Right lung (tissue), 5 donors: Measurements from ENCODE around the gene SLX4IP. TPM values are rescaled to one million over a fixed set of nuclear protein-coding genes. Genes with fewer than 3 reads are reported as not detected.

ENCODE experiments used
- DNase-seq, 2 donors: peaks; one replicate each; pipeline ENCODE4 v3.0.0-alpha.2; 2013
- polyA plus RNA-seq, 5 donors: library from polyadenylated mRNA; unstranded; fragments of 120-200 nt; gene quantifications; one replicate each; pipeline versions ENCODE4 v1.2.1 to v1.2.3, GENCODE V29; 2013; ENCODE audit warnings: inconsistent platforms in 1 of 5, low replicate concordance in 1 of 5; ENCODE audit not compliant: insufficient read length in 5 of 5, insufficient read depth in 1 of 5

The SLX4IP gene
- polyA plus RNA-seq, 5 donors = 8.2 to 10.6 (median 9.7) TPM

- DNase-seq = no peak
Measured at GRCh38 chr20:10490706-10491105, 55.6 kb downstream of the SLX4IP start.

DNA sequence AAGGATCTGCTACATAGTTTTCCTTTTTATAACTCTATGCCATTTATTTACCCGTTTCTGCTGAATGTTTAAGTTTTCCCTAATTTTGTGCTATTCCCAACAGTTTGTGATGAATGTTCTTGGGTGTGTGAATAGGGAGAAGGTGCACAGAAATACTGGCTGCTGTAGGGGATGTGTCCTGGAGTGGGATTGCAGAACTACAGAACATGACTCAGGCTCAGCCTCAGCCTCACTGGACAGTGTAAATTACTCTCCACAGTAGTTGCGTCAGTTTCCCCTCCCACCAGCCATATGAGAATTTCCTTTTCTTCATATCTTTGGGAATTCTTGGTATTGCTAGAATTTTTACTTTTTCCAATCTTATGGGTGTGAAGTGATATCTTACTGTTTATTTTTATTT, 57.0 kb downstream of the SLX4IP start:
- DNase-seq = no peak

DNA sequence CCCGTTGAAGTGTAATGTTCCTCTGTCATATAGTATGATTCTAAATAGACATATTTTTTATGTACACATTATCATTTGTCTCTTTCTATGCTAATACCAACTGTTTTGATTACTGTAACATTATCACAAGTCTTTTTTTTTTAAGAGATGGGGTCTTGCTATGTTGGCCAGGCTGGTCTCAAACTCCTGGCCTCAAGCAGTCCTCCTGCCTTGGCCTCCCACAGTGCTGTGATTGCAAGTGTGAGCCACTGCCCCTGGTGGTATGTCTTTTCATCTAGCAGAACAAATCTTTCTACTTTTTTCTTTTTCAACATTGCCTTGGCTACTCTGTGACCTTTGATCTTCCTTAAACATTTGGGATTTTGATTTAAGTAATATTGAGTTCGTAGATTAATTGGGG, 57.7 kb downstream of the SLX4IP start:
- no peak for DNase-seq

DNA sequence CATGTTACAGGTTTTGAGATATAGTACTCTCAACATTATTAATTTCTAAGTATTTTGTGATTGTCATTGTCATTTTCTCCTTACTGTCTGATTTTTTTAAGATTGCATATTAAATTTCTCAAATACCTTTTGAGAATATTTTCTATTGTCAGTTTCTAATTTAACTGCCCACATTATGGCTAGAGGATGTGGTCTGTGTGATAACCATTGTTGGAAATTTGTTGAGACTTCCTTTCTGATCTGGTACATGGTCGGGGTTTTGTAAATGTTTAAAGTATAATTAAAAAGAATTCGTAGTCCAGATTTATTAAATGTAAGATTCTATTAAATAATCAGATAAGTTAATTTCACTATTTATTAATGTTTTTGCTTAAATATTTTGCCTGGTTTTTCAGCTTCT, 60.1 kb downstream of the SLX4IP start:
- DNase-seq = no peak

DNA sequence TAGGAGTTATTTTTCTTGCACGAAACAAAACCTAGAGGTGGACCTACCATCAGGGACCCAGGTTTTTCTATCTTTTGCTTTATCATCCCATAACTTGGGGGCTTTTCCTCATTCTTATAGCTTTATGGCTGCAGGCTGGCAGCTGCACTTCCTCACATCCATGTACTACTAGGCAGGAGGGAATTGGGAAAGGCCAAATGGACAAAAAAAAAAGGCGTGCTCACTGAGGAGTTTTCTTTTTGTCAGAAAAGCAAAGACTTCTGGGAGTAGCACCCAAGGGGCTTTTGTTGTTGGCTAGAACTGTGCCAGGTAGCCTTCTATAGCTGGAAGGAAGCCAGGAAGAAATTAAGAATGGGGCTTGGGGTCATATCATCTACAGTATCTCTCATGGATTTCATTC, 61.4 kb downstream of the SLX4IP start:
- DNase-seq = no peak

GRCh38 chr20:10497283-10497682, 62.2 kb downstream of the SLX4IP start:
- no peak for DNase-seq

DNA sequence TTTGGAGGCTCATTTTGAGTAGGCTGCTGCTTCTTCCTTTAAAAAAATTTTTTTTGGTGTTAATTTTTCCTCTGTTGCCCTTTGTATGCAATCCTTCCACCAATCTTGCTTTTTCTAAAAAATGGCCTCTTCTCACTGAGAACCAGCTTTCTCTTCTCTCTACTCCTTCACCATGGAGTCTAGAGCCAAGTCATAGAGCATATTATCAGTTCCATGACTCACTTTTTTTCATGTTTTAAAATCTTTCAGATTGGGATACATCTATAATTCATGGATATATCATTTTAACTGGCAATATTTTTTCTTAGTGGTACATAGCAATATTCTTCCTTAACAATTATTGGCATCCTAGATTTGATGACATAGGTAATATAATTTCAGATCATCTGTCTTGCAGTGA, 62.7 kb downstream of the SLX4IP start:
- DNase-seq = no peak

- no peak for DNase-seq
Measured at GRCh38 chr20:10498200-10498599, 63.1 kb downstream of the SLX4IP start.

- no peak for DNase-seq
Measured at GRCh38 chr20:10501402-10501801, 66.3 kb downstream of the SLX4IP start.

- DNase-seq = no peak
Measured at GRCh38 chr20:10502098-10502526, 67.0 kb downstream of the SLX4IP start.

GRCh38 chr20:10504608-10504993, 69.5 kb downstream of the SLX4IP start:
- DNase-seq = no peak

DNA sequence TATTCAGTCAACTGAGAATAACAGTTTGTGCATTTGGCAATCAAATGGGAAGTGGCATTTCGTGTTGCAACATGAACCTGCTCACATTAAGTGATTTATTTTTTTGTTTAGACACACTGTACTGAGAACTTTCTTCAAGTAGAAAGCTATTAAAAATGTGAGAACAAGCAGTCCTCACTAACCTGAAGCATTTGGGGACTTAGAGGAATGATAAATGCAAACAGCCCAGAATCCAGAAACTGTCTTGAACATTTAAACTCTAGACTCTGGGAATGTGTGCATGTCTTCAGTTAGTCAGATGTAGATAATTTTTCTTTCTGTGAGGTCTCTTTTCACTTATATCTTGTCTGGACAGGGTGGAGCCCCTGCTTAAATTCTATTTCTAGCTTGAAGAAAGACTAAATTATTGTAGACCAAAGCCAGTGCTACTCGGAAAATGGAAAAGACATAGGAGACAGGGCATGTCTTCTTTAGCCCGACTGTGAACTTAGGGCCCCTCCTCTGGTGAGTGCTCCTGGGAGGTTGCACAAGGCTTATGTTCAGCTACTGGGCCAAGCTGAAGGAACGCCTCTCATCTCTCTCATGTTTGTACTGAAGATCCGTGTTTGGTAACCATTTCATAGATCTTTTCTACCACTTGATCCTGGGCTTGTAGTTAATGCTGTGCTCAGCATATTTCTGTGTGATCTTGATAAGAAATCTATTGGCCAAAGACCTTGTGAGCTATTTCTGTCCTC, 70.1 kb downstream of the SLX4IP start:
- no peak for DNase-seq

DNA sequence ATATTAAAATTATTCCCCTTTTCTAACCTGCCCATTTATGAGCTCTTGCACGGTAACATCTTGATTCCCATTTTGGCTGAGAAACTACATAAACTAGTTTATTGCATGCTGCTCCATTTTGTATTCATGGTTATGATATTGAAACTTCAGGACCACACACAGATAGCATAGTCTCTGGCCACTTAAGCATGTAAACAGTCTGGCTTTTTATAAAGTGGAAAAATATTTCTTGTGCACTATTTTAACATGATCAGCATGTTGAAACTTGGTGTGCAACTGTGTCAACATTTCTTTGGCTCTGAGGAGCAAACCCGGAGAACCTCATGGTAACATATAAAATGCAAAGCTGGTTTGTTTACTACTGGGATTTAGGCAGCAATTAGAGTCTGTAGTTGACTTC, 70.7 kb downstream of the SLX4IP start:
- DNase-seq = peak; percentile 52 to 65

- no peak for DNase-seq
Measured at GRCh38 chr20:10507052-10507451, 71.9 kb downstream of the SLX4IP start.

DNA sequence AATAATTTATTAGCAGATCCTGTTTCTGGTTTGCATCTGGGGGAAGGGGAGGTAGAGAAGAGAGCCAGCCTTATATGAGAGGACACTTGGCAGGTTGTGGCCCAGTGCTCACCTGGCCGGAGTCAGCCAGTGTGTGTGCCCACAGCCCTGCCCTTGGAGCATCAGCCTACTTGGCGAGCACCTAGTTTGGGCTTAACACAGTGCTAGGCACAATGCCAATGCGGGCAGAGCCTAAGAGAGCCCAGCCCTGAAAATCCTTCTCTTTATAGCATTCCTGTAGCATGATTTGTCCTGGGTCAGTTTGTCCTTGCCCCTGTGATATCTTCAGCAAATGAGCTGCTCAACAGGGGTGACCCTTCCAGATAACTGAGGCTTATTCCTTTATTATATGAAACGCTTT, 73.0 kb downstream of the SLX4IP start:
- DNase-seq = no peak

DNA sequence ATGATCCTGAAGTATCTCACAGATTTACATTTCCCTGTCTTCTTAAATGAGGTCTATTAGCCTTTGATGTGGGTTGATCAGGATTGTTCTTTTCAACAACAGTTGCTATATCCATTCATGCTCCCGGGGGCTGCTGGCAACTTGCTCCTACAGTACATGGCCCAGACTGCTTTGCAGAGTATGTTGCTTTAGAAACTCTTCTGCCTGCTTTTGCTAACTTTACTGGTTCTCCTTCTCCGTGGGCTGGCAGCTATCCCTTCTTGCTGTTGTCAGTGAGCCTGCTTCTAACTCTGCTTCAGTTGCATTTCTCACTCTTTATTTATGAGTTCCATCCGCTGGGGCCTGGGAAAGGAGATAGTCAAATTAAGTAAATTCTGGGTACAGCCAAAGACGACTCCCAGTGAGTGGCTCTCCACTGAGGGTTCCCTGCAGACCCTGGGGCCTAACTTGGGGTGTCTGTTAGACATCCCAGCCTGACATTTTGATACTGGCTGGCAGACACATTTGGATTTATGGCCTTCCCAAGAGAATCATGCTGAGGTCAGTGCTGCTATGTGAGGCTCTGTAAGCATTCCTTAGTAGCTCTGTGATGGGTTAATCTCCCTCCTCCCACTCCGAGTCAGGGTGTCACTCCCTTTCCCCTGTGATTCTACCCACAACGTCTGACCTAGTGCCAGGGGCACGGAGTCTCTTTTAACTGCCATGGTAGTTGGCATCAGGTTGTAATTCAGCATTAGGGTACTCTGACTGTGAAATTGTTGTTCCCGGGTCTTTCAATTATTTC, 73.6 kb downstream of the SLX4IP start:
- DNase-seq = peak; percentile 42 to 50

GRCh38 chr20:10509376-10509775, 74.3 kb downstream of the SLX4IP start:
- no peak for DNase-seq

DNA sequence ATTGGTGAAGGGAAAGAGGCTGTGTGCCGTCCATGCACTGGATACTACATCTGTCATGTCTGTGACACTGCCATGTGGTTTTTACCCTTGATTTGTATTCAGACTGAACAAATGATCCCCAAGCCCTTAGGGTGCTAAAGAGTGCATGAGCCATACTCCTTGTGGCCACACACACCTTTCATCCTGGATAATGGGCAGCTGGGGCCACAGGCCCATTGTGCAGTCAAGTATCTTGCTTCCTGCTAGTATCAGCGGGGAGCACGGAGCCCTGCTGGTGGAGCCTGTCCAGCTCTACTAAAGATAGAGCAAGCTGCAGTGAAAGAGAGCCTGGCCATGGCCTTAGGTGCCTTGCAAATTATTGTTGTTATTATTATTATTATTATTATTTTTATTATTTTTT, 75.1 kb downstream of the SLX4IP start:
- DNase-seq = no peak

DNA sequence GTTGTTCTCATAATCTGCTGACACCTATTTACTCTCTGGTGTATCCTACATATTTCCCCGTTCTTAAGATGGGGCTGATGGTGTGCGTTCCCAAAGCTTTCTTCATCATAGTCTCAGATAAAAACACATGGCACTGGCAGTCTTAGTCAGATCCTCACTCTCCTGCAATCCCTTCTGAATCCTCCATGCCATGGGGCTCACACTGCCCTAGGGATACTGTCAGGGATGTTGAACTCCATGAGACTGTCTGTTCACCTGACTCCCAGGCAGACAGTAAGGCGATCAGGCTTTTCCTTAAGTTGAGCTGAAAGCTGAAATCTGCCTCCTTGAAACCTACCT, 76.0 kb downstream of the SLX4IP start:
- no peak for DNase-seq

DNA sequence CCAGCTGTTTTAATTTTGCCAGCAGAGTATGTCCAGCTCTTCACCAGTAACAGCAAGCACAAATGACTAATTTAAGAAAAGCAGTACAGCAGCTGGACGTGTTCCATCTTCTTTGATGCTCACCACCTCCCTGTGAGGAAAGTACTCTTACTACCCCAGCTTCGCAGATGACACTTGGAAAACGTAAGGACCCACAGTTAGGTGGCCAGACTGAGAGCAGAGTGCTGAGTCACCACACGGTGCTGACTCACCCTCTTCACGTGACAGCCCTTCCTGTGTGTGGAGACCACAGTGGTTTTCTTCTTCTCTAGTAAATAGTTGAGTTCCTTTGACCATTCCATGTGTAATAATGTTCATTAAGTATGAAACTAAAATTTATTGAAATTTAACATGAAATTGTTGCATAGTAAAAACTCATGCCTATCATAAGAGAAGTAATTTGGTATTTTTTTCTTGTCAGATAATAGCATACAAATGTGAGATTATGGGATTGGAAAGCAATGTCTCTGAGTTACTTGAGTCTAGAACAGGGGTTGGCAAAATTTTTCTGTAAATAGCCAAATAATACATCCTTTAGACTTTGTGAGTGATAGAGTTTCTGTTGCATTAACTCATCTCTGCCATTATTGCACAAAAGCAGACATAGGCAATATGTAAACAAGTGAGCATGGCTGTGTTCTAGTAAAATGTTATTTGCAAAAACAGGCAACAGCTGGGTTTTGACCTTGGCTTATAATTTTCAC, 76.6 kb downstream of the SLX4IP start:
- no peak for DNase-seq

GRCh38 chr20:10513061-10513460, 78.0 kb downstream of the SLX4IP start:
- no peak for DNase-seq

DNA sequence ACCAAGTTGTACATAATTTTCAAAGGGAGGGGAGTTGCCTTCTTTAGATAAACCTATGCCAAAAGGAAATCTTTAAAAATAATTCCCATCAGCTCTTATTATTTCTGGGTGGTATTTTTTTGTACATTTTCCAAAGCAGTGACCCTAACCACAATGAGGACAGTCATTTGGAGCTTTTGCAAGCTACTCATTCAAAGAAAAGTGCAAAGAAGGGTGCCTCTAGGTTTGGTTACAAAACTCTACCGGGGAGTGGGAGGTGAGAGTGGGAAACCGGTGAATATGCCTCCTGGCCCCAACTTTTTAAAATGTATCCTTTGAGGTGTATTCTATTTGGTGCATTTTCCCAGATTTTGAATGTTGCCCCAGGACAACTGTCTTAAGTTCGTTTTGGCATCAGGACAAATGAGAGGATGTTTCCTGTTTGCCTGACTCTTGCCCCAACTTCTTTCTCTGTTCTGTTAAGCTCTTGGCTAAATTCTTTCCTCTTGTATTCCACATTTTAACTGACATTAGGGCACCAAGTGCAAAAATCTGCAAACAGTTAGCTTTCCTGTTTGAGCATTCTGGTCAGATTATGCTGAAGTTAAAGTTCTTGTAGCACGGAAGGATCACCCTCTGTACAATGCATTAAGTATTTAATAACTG, 78.9 kb downstream of the SLX4IP start:
- DNase-seq = no peak
